Measurements from ENCODE around the gene PTPRH.

The PTPRH gene

GRCh38 chr19:55196803-55197202 lies 12.5 kb downstream of the PTPRH start:
- TF ChIP-seq CTCF (conservative IDR thresholded peaks at IDR 0.05; ENCODE audit: low read depth) = no peak
- CTCF ChIA-PET = no interaction called here
- H3K27ac ChIP-seq = peak overlapping the region; percentile 75
- no peak for DNase-seq (ENCODE audit: low spot score)
- POLR2A ChIA-PET (ENCODE audit: low non-redundant PET) = no interaction called here

GRCh38 chr19:55193481-55193880 lies 15.8 kb downstream of the PTPRH start:
- no peak for DNase-seq (ENCODE audit: low spot score)
- peak overlapping the region; percentile 47 for H3K27ac ChIP-seq
- POLR2A ChIA-PET (ENCODE audit: low non-redundant PET) = interaction anchor here (0.7 kb wide), 1 partner anchor 113 kb away, joined by 3 read pairs; no protein-coding TSS in a partner anchor
- CTCF ChIA-PET = no interaction called here
- no peak for TF ChIP-seq CTCF (conservative IDR thresholded peaks at IDR 0.05; ENCODE audit: low read depth)

- ChIA-PET POLR2A (ENCODE audit: low non-redundant PET) (interaction anchor here (0.6 to 1.4 kb wide), 3 partner anchors 10 to 218 kb away, joined by 3 to 4 read pairs (median 3); partner anchors contain the start of genes PPP6R1 and SYT5), CTCF (interaction anchor here (0.8 to 0.9 kb wide), 2 partner anchors 8 to 229 kb away, joined by 3 read pairs; no protein-coding TSS in a partner anchor)
- peak; percentile 98 for DNase-seq (ENCODE audit: low spot score)
- TF ChIP-seq CTCF (conservative IDR thresholded peaks at IDR 0.05; ENCODE audit: low read depth) = no peak
- H3K27ac ChIP-seq = peak overlapping the region; percentile 100
These were observed 19.9 kb downstream of the PTPRH start for GRCh38 chr19:55189403-55189835.

- H3K27ac ChIP-seq = peak overlapping the region; percentile 100
- CTCF ChIA-PET = interaction anchor here (0.9 kb wide), 1 partner anchor 9 kb away, joined by 3 read pairs; no protein-coding TSS in a partner anchor
- POLR2A ChIA-PET (ENCODE audit: low non-redundant PET) = interaction anchor here (1.0 to 1.4 kb wide), 2 partner anchors 9 to 218 kb away, joined by 3 to 4 read pairs; partner anchors contain the start of gene SYT5
- TF ChIP-seq CTCF (conservative IDR thresholded peaks at IDR 0.05; ENCODE audit: low read depth) = no peak
- DNase-seq (ENCODE audit: low spot score) = no peak
These were observed 20.7 kb downstream of the PTPRH start for GRCh38 chr19:55188625-55189024.

- no peak for DNase-seq (ENCODE audit: low spot score)
- CTCF ChIA-PET = no interaction called here
- TF ChIP-seq CTCF (conservative IDR thresholded peaks at IDR 0.05; ENCODE audit: low read depth) = no peak
- POLR2A ChIA-PET (ENCODE audit: low non-redundant PET) = no interaction called here
- H3K27ac ChIP-seq = peak overlapping the region; percentile 45
These were observed 23.2 kb downstream of the PTPRH start for GRCh38 chr19:55186080-55186479.

GRCh38 chr19:55181740-55182139 lies 27.6 kb downstream of the PTPRH start:
- DNase-seq (ENCODE audit: low spot score) = no peak
- ChIA-PET CTCF (interaction anchor here (0.6 kb wide), 1 partner anchor 285 kb away, joined by 3 read pairs; no protein-coding TSS in a partner anchor), POLR2A (ENCODE audit: low non-redundant PET) (no interaction called here)
- no peak for TF ChIP-seq CTCF (conservative IDR thresholded peaks at IDR 0.05; ENCODE audit: low read depth)
- H3K27ac ChIP-seq = no peak overlapping the region

Measured in RWPE1 (cell line).